Left cardiac atrium (tissue), 4 donors: ENCODE data around the gene ZBTB20. TPM values are rescaled to one million over a fixed set of nuclear protein-coding genes. Genes with fewer than 3 reads are reported as not detected.

ENCODE experiments used
- ATAC-seq, 2 donors: fragments of 200-7000 bp; cut with Tn5 transposase; one replicate each; pipeline ENCODE4 v1.9.1; 2020; ENCODE audit warnings: mild to moderate bottlenecking in 2 of 2, moderate library complexity in 2 of 2
- DNase-seq: peaks from one replicate; pipeline ENCODE4 v3.0.0-alpha.2; 2020
- intact Hi-C, 2 donors: fragments of 100-400 bp; cut with DNase I; formaldehyde crosslinking; loops; one replicate each; pipeline versions ENCODE4 v1.14.1 to v1.15.1; 2022 to 2023
- total RNA-seq, 2 donors: library from RNA; stranded (reverse); fragmentation: NEBNext Ultra II Directional; extraction: Animal tissue kit (Norgen Biotek cat#: 25700); gene quantifications; one replicate each; pipeline ENCODE4 v1.2.1, GENCODE V29; 2021
- donor health status: DM: no; HTN: yes; CAD: no.
- donor health status: DM: no; HTN: yes; CAD: no; lungs with severe emphysema.
- donor health status: DM: yes; HTN: yes; CAD: no.
- donor health status: Dilated cardiomyopathy.

ZBTB20 gene
- total RNA-seq, 2 donors from 2014 or later, result 59.5 to 68.8 TPM

DNA sequence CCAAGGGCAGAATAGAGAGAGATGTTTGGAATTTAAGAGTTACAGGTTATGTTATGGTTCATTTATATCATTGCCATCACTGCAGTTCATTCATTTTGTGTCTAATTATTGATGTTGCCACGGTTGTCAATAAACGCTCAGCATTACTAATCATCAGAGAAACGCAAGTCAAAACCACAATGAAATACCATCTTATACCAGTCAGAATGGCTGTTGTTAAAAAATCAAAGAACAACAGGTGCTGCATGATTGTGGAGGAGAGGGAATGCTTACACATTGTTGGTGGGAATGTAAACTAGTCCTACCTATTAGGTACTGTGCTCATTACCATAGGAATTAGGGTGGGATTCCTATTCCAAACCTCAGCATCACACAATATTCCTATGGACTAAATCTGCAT is 502.7 kb downstream of the ZBTB20 start:
- ATAC-seq, result no peak
- DNase-seq, result no peak
- intact Hi-C loops, result no loop called here

DNA sequence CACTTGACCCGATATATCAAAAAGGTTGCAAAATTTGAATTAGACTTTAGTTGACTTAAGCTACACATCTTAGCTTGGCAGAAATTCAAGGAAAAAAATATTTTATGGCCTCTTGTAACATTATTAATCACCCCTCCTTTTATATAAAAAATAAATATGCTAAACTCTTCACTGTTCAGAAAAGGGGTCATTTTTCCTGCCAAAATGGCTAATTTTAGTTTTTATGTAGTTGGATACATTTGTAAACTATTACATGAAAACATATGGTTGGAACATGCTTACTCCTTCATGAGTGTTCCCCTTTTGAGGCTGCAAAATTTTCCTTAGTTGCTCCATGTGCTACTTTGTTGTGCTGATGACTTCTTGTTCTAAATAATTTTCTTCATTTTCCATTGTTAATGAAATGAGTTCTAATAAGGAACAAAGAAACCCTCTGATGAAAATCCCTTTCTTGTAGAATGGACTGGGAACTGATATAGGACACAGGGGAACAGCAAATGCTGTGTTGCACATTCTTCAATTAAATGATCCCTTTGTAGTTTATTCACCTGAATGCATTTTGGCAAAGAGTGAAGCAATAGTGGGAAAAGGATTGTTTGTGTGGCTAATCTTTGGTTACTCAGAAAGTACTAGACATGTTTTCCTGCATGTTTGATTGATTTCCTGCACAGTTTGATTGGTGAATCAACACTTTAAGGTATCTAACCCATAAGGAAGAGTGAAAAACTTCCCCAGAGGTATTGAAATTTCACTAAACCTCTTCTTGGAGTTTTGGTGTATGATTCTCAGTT is 503.9 kb downstream of the ZBTB20 start:
- intact Hi-C loops, result no loop called here
- no peak for DNase-seq
- no peak for ATAC-seq

- intact Hi-C loops, result no loop called here
- ATAC-seq, result no peak
- no peak for DNase-seq
These were observed 507.0 kb downstream of the ZBTB20 start for GRCh38 chr3:114640126-114640525.

GRCh38 chr3:114639171-114639570 is 507.9 kb downstream of the ZBTB20 start:
- DNase-seq (no peak), ATAC-seq (no peak)
- intact Hi-C loops, result no loop called here

DNA sequence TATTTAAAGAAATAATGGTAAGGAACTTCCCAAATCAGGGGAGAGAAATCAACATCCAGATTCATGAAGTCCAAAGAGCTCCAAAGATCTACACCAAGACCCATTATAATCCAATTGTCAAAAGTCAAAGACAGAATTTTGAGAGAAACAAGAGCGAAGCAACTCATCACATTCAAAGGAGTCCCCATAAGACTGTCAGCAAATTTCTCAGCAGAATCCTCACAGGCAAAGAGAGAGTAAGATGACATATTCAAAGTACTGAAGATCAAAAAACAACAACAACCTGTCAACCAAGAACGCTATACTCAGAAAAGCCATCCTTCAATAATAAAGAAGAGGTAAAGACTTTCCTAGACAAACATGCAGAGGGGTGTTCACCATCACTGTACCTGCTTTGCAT is 511.2 kb downstream of the ZBTB20 start:
- intact Hi-C loops, result no loop called here
- ATAC-seq, result no peak
- DNase-seq, result no peak

GRCh38 chr3:114634635-114635034 is 512.5 kb downstream of the ZBTB20 start:
- ATAC-seq, result no peak

DNA sequence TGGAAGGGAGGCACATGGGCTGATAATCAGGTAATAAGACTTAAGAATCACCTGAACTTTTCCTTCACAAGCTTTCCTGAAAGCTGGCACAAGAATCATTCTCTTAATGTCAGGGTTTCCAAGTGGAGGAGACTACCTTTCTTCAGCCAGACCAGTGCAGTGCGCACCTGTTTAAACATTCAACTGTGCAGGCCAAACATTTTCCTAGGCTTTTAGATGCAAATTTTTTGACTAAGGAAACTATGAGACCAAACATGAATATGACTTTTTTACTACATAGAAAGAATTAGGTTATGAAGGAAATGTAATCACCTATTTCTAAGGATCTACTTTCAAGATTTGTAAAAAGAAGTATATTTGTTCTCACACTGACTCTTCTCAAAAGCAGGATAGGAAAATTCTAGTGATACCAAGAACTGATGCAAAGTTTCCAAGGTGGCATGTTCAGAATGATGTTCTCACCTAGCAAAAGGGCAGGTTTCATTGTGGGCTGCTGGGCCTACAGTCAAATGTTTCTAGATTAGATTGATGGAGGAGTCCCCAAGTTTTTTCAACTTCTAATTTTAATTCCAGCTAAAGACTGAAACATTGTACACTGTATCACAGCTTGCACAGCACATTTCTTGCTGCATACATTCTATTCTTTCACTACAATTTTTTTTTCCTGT is 514.2 kb downstream of the ZBTB20 start:
- intact Hi-C loops, result no loop called here
- DNase-seq (no peak), ATAC-seq (no peak)

More at GRCh38 chr3:114634635-114635034, 512.5 kb downstream of the ZBTB20 start:
- intact Hi-C loops, result no loop called here
- no peak for DNase-seq

- ATAC-seq (peak in 1 of 2 donors; percentile 32), DNase-seq (peak; percentile 30)
- intact Hi-C loops, result no loop called here
These were observed 519.3 kb downstream of the ZBTB20 start for GRCh38 chr3:114627770-114628169.

- ATAC-seq (no peak), DNase-seq (no peak)
- intact Hi-C loops, result no loop called here
These were observed 520.3 kb downstream of the ZBTB20 start for GRCh38 chr3:114626751-114627150.

DNA sequence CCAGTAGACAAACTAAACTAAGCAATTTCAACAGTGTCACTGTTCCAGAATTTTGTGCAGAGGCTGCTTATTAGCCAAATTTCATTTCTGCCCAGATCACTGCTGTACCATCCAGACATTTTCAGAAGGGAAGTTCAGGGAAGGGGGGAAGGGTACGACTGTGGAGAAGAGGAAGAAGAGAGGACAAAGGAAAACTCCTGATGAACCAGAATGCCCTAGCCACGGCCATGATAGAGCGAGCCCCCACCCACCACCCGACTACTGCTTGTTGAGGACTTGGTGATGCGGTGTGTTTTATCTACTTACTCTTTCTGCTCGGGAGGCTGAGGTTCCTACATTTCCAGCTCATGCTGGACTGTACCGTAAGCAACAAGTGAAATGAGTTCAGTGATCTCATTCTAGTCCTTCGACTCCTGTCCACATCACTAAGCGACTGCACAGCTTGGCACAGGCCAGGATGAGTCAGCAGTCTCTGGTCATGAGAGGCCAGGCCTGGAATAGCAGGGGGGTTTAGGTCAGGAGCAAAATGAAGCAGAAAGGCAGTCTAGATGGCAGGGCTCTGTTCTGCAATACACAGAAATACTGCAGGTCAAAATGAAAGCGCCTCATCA is 522.4 kb downstream of the ZBTB20 start:
- peak; percentile 91 to 97 for ATAC-seq
- intact Hi-C loops, result no loop called here
- peak; percentile 96 for DNase-seq

DNA sequence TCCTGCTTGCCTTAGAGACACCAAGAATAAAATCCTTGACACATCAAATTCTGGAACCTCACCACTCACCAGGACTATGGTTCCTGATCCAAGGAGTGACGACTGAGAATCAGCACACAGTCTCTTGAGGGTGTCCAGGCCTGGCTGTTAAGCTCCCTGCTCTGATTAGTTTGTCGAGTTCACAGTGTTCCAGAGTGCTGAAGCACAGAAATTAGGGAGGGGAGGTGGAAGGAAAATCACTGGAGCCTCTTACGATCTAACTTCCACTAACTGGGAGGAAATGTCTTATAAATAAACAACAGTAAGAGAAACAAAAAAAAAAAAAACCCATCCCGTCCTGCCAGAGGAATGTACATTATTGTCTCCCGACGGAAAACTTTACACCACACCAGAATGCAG is 523.0 kb downstream of the ZBTB20 start:
- ATAC-seq (peak; percentile 91), DNase-seq (peak; percentile 70)
- intact Hi-C loops, result no loop called here

GRCh38 chr3:114623420-114624046 is 523.6 kb downstream of the ZBTB20 start:
- intact Hi-C loops, result no loop called here
- ATAC-seq, result peak in 1 of 2 donors; percentile 4
- no peak for DNase-seq

DNA sequence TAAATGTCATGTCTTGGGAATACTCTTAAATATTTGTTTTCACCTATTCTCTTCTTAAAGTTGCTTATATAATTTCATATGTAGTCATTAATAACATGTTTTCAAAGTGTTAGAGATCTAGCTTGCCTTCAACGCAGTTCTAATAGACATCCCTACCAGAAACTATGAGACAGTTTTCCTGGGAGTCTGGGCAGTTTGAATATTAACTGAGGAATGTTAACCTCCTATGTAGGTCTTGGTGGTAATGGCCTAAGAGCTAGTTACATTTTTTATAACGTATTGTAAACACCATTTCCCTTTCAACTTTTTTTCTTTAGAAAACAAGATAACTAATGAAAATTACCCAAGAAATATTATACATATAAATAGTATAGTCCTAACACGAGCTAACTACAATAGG is 525.1 kb downstream of the ZBTB20 start:
- ATAC-seq (no peak), DNase-seq (no peak)
- intact Hi-C loops, result no loop called here

- ATAC-seq, result no peak
- intact Hi-C loops, result no loop called here
- no peak for DNase-seq
These were observed 527.3 kb downstream of the ZBTB20 start for GRCh38 chr3:114619771-114620170.

DNA sequence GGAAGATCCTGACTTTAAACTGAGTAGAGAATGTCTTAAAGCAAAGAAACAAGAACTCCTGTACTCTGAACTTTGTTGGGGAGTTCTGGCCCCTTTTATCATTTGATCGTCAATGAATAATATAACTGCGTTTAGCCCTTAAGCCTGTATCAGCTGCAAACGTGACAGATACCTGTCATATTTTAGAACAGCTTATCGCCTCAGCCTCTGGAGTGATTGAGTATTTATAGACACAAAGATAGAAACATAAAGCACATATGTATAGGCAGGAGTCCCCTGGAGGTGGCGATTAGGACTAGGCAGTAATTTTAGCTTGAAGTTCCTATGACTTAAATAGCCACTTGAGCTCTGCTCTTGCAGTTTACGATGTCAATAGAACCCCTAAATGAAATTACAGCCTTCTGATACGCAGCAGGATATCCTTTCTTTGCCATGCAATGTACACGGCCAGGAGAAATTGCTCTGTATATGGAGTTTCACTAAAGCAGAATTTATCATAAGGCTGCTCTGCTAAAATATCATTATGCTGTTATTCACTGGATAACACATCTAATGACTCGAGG is 531.5 kb downstream of the ZBTB20 start:
- intact Hi-C loops, result no loop called here
- ATAC-seq (no peak), DNase-seq (no peak)

GRCh38 chr3:114609973-114610630 is 537.0 kb downstream of the ZBTB20 start:
- intact Hi-C loops, result no loop called here
- no peak for DNase-seq
- no peak for ATAC-seq

GRCh38 chr3:114608293-114608692 is 538.8 kb downstream of the ZBTB20 start:
- intact Hi-C loops, result no loop called here
- DNase-seq, result no peak
- ATAC-seq, result no peak

DNA sequence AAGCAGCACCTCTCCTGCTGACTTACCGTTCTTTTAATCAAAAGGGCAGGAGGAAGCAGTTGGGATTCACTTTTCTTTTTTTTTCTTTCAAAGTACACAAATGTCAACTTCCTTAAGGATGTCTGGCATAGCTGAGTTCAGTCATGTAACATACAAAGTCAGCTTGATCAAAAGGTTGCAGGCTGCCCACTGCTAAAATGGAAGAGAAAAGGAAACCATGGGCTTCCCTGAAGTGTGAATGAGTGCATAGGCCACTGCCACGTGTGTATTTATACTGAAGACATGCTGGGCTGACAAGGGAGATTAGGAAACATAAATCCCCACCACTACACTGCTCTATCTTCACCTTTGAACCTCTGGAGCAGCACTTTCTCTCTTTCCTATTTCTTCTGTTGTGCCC is 540.8 kb downstream of the ZBTB20 start:
- DNase-seq, result no peak
- intact Hi-C loops, result no loop called here
- no peak for ATAC-seq

DNA sequence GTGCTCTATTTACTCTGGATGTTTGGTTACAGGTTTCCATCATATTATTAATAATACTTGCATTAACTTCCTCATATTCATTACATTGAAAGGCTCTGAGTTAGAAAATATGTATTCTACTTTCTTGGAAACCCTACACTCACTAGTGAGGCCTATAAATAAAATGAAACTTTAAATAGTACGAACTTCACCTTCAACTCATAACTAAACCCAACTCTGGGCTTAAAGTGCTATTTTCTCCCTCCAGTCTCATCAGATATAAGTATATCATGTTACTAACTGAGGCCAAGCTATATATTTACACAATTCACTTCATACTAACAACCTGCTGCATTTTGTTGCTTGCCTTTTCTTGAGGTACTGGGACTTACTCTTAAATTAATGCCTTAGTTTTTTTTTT is 546.5 kb downstream of the ZBTB20 start:
- intact Hi-C loops, result no loop called here
- ATAC-seq (no peak), DNase-seq (no peak)
